Suprapubic skin (tissue), 4 donors: ENCODE data around the gene NPAS3. TPM values are rescaled to one million over a fixed set of nuclear protein-coding genes. Genes with fewer than 3 reads are reported as not detected.

Experiments used
- DNase-seq, 2 donors: peaks; one replicate each; pipeline ENCODE4 v3.0.0-alpha.2; 2019; ENCODE audit warnings: low spot score in 2 of 2
- H3K27ac ChIP-seq: fragments of 200-600 bp; sonication (generic); one replicate; pipeline ENCODE4 v1.5.1; 2019
- H3K27me3 ChIP-seq: fragments of 200-600 bp; sonication (generic); one replicate; pipeline ENCODE4 v1.5.1; 2019
- H3K36me3 ChIP-seq: fragments of 200-600 bp; sonication (generic); one replicate; pipeline ENCODE4 v1.5.1; 2019
- H3K4me1 ChIP-seq: fragments of 200-600 bp; sonication (generic); one replicate; pipeline ENCODE4 v1.5.1; 2019
- H3K4me3 ChIP-seq: fragments of 200-600 bp; sonication (generic); one replicate; pipeline ENCODE4 v1.5.1; 2019; ENCODE audit warnings: mild to moderate bottlenecking
- H3K9me3 ChIP-seq: fragments of 200-600 bp; sonication (generic); one replicate; pipeline ENCODE4 v1.5.1; 2019
- EP300 ChIP-seq: sonication (generic); formaldehyde crosslinking; IDR thresholded peaks from one replicate; pipeline ENCODE4 v1.6.1; 2017; ENCODE audit warnings: antibody characterized with exemption
- POLR2A ChIP-seq, 2 donors: fragments of 450-650 bp; IDR thresholded peaks; one replicate each; pipeline ENCODE4 v1.6.1; 2017; ENCODE audit warnings: antibody characterized with exemption in 2 of 2, mild to moderate bottlenecking in 2 of 2, moderate library complexity in 2 of 2
- POLR2AphosphoS5 ChIP-seq, 3 donors: sonication (generic); formaldehyde crosslinking; IDR thresholded peaks; one replicate each; pipeline ENCODE4 v1.6.1; 2017; ENCODE audit warnings: antibody characterized with exemption in 3 of 3
- WGBS: methylation state at CpG from one replicate; pipeline ENCODE4 v1.1.5; 2018; 5-methylcytosine and 5-hydroxymethylcytosine counted together
- total RNA-seq, 4 donors: library from RNA; depleted of rRNA; stranded (reverse); fragments of >200 nt; gene quantifications; one replicate each; pipeline ENCODE4 v1.1.0, GENCODE V29; 2016
- TF ChIP-seq, protein P1 (sequence below), 2 donors: fragments of 200-600 bp in 1 of 2; fragments of 450-650 bp in 1 of 2; sonication (generic) in 1 of 2; IDR thresholded peaks; one replicate each; pipeline ENCODE4 v1.5.1; 2016 to 2019; ENCODE audit warnings: antibody characterized with exemption in 2 of 2, mild to moderate bottlenecking in 1 of 2, moderate library complexity in 1 of 2

The NPAS3 gene
- total RNA-seq, 4 donors from 2014 or later = 0.17 to 0.45 (median 0.29) TPM; not detected in 1

GRCh38 chr14:33062476-33062875 is 123.8 kb downstream of the NPAS3 start:
- H3K36me3 ChIP-seq = no peaks in the 10 kb centered on the region
- no peaks in the 10 kb centered on the region for H3K9me3 ChIP-seq
- no peaks in the 10 kb centered on the region for H3K4me1 ChIP-seq
- no peak for DNase-seq
- TF ChIP-seq EP300 (no peak), POLR2A (IDR thresholded peaks at IDR 0.05) (no peak), POLR2AphosphoS5 (IDR thresholded peaks at IDR 0.05) (no peak)
- TF ChIP-seq, protein P1, sequence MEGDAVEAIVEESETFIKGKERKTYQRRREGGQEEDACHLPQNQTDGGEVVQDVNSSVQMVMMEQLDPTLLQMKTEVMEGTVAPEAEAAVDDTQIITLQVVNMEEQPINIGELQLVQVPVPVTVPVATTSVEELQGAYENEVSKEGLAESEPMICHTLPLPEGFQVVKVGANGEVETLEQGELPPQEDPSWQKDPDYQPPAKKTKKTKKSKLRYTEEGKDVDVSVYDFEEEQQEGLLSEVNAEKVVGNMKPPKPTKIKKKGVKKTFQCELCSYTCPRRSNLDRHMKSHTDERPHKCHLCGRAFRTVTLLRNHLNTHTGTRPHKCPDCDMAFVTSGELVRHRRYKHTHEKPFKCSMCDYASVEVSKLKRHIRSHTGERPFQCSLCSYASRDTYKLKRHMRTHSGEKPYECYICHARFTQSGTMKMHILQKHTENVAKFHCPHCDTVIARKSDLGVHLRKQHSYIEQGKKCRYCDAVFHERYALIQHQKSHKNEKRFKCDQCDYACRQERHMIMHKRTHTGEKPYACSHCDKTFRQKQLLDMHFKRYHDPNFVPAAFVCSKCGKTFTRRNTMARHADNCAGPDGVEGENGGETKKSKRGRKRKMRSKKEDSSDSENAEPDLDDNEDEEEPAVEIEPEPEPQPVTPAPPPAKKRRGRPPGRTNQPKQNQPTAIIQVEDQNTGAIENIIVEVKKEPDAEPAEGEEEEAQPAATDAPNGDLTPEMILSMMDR (IDR thresholded peaks at IDR 0.05) = no peak
- WGBS = 87% methylated on average over 9 of the region's 9 CpGs
- no peaks in the 10 kb centered on the region for H3K27me3 ChIP-seq
- no peak overlapping the region for H3K4me3 ChIP-seq
- H3K27ac ChIP-seq = no peak overlapping the region

GRCh38 chr14:33062881-33063280 is 124.2 kb downstream of the NPAS3 start:
- Histone ChIP-seq H3K27ac (no peak overlapping the region), H3K4me3 (no peak overlapping the region), H3K9me3 (no peaks in the 10 kb centered on the region), H3K4me1 (no peaks in the 10 kb centered on the region), H3K27me3 (no peaks in the 10 kb centered on the region), H3K36me3 (no peaks in the 10 kb centered on the region)
- DNase-seq = no peak
- TF ChIP-seq EP300 (no peak), POLR2A (IDR thresholded peaks at IDR 0.05) (no peak), POLR2AphosphoS5 (IDR thresholded peaks at IDR 0.05) (no peak)
- TF ChIP-seq, protein P1 (IDR thresholded peaks at IDR 0.05) = no peak
- WGBS = 58% methylated on average over 2 of the region's 2 CpGs

GRCh38 chr14:33063521-33063920 is 124.8 kb downstream of the NPAS3 start:
- Histone ChIP-seq H3K4me3 (no peak overlapping the region), H3K27ac (no peak overlapping the region), H3K27me3 (no peaks in the 10 kb centered on the region), H3K9me3 (no peaks in the 10 kb centered on the region), H3K4me1 (no peaks in the 10 kb centered on the region), H3K36me3 (no peaks in the 10 kb centered on the region)
- WGBS = 95% methylated on average over 4 of the region's 4 CpGs
- no peak for TF ChIP-seq EP300
- TF ChIP-seq, protein P1 (IDR thresholded peaks at IDR 0.05) = no peak
- no peak for TF ChIP-seq POLR2AphosphoS5 (IDR thresholded peaks at IDR 0.05)
- no peak for TF ChIP-seq POLR2A (IDR thresholded peaks at IDR 0.05)
- no peak for DNase-seq

- H3K9me3 ChIP-seq = no peaks in the 10 kb centered on the region
- no peaks in the 10 kb centered on the region for H3K27me3 ChIP-seq
- DNase-seq = no peak
- no peak overlapping the region for H3K4me3 ChIP-seq
- TF ChIP-seq EP300 (no peak), POLR2A (IDR thresholded peaks at IDR 0.05) (no peak), POLR2AphosphoS5 (IDR thresholded peaks at IDR 0.05) (no peak)
- no peak overlapping the region for H3K27ac ChIP-seq
- no peaks in the 10 kb centered on the region for H3K4me1 ChIP-seq
- H3K36me3 ChIP-seq = no peaks in the 10 kb centered on the region
These were observed 127.0 kb downstream of the NPAS3 start for GRCh38 chr14:33065634-33066033.

DNA sequence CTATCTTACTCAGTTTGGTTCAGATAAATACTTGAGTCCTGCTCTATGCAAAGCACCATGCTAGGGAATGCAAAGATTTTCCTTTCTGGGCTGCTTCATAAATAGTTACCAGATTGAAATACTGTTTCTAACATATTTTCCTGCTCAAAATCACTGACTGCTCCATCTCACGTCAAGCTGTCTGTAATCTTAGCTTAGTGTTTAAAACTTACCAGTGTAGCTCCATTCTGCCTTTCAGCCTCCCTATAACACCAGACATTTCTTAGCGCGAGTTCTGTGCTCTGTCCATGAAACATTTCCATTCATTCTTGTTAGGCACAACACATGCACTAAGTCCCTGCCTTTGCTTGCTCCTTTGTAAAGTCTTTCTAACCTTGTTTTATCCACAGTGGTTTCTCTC is 129.4 kb downstream of the NPAS3 start:
- Histone ChIP-seq H3K9me3 (no peaks in the 10 kb centered on the region), H3K4me3 (no peak overlapping the region), H3K36me3 (no peaks in the 10 kb centered on the region), H3K27me3 (no peaks in the 10 kb centered on the region), H3K4me1 (no peaks in the 10 kb centered on the region), H3K27ac (no peak overlapping the region)
- TF ChIP-seq, protein P1 (IDR thresholded peaks at IDR 0.05) = no peak
- no peak for TF ChIP-seq POLR2AphosphoS5 (IDR thresholded peaks at IDR 0.05)
- no peak for TF ChIP-seq EP300
- no peak for TF ChIP-seq POLR2A (IDR thresholded peaks at IDR 0.05)
- WGBS = 75% methylated on average over 3 of the region's 3 CpGs
- DNase-seq = no peak

DNA sequence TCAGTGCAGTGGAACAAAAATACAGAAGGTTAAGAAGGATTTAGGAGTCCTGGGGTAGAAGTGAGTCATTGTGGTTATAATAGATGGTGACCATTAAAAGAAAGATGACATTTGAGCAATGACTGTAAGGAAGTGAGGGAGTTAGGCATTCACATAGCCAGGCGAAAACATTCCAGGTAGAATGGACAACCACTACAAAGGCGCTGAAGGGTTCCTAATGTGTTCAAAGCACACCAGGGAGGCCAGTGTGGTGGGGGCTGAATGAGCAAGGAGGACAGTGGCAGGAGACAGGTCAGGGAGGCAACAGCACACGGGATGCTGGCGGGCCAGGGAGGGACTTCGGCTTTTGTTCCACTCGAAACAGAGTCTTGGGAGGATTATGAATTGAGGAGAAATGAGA is 129.9 kb downstream of the NPAS3 start:
- Histone ChIP-seq H3K36me3 (no peaks in the 10 kb centered on the region), H3K27me3 (no peaks in the 10 kb centered on the region), H3K4me1 (no peaks in the 10 kb centered on the region), H3K9me3 (no peaks in the 10 kb centered on the region), H3K27ac (no peak overlapping the region), H3K4me3 (no peak overlapping the region)
- no peak for DNase-seq
- WGBS = 94% methylated on average over 6 of the region's 6 CpGs
- TF ChIP-seq POLR2A (IDR thresholded peaks at IDR 0.05) (no peak), EP300 (no peak), POLR2AphosphoS5 (IDR thresholded peaks at IDR 0.05) (no peak)
- TF ChIP-seq, protein P1 (IDR thresholded peaks at IDR 0.05) = no peak
